ENCODE data around the gene ATP6V1G1.
A peak's percentile ranks its signal among the peaks of the same experiment; 100 is the strongest.
"Not testable (repeated sequence)": the region's sequence is repeated elsewhere in the genome, so short reads cannot be mapped to it uniquely, and the experiment has no call there.

ATP6V1G1 gene, protein sequence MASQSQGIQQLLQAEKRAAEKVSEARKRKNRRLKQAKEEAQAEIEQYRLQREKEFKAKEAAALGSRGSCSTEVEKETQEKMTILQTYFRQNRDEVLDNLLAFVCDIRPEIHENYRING

DNA sequence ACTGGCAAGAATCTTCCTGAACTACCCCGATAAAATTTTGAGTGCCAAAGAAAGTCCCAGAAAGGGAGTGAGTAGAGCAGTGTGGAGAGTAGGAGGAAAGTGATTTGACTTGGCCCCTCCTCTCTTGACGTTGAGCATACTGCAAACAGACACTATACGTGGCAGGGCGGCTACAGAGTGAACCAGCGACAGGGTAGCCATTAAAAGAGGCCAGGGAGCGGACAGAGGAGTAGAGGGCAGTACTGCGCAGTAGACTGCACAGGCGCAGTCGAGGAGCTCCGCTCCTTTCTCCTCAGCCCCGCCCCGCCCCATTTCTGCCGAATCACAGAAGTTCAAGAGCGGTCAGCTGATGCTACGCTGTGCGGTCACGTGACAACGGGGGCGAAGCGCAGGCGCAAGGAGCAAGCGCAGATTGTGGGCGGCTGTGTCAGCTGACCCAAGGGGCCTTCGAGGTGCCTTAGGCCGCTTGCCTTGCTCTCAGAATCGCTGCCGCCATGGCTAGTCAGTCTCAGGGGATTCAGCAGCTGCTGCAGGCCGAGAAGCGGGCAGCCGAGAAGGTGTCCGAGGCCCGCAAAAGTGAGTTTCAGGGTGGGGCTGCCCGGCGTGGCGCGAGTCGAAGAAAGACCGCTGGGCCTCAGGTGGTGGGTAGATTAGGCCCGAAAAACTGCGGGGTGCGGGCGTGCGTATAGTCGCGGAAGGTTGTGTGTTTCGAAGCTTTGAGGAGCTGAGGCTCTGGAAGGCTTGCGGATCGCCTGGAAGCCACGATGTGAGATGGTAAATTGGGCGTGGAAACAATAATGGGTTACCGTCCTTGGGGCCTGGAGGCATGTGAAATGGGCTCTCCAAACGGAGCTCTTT, at the start of gene ATP6V1G1:
TSS of gene ATP6V1G1 (plus strand) at position 425 of the 858 bp plus-strand sequence. CDS start at position 495, 70 bp downstream.
- DNase-seq = peak; percentile 94

DNA sequence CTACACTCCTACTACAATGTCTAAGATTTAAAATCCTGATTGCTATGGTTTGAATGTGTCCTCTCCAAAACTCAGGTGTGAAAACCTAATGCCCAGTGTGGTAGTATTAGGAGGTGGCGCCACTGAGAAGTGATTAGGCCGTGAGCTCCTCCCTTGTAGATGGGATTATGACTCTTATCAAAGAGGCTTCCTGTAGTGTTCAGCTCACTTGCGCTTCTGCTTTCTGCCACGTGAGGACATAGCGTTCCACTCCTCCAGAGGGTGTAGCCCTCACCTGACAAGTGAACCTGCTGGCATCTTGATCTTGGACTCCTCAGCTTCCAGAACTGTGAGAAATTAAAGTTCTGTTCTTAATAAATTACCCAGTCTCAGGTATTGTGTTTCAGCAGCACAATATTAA, 49.3 kb upstream of the ATP6V1G1 start:
- DNase-seq = no peak

DNA sequence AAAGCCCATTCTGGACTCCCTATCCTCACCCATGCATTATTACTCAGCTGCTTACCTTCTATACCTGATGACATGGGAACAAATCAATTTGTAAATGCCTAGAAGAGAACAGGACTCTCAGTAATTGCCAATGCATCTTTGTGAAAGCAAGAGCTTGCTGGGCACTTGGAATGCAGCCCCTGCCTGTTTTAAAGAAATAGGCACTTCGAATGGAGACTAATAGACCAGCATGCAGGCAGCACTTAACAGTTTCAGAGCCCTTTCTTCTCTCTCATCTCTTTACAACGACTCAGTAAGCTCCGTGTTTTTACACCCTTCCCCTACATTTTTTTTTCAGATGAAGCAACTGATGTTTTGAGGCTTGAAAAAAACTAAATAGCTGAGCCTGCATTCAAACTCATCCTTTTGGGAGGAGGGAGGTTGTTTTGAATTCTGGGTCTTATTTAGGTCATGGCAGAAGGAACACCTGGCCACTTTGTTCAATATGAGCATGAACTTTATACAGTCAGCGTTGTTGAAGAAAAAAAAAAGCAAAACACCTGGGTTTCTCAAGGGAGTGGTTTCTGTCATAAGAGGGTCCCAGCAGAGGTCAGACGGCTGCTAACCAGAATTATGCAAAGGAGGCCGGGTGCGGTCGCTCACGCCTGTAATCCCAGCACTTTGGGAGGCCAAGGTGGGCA, 47.7 kb upstream of the ATP6V1G1 start:
- DNase-seq = no peak

DNA sequence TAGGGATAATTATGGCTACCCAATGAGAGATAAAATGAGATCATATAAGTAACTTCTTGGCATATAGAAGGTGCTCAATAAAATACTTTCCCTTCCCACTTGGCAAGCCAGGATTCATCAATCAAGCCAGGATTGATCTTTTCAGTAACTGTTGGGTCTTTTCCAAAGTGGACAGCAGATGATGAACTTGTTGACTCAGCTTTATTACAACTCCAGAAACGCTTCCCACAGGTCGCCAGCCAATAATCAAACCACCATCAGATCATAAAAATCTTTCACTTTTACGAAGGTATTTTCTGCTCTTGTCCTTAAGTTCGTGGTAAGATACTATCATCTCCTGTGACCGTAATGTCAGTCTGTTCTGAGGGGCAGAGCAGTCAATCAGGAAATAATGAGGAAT, 42.5 kb upstream of the ATP6V1G1 start:
- no peak for DNase-seq

DNA sequence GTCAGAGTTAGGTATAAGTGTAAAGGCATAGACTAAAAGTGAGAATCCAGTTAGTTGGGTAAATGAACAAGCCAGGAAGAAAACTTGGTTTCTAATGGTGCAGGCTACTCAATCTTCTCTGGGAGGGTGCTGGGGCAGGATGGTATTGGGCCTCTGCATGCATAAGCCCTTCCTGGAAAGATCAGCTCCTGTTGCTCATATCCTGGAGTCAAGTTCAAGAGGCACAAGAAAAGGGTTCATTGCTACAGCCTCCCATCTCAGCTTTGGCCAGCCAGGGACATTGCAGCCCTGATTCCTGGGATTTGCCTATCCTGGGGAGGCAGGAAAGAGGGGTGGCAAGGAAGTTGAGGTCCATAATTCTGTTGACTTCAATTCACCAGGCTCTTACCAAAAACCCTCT, 40.7 kb upstream of the ATP6V1G1 start:
- no peak for DNase-seq

DNA sequence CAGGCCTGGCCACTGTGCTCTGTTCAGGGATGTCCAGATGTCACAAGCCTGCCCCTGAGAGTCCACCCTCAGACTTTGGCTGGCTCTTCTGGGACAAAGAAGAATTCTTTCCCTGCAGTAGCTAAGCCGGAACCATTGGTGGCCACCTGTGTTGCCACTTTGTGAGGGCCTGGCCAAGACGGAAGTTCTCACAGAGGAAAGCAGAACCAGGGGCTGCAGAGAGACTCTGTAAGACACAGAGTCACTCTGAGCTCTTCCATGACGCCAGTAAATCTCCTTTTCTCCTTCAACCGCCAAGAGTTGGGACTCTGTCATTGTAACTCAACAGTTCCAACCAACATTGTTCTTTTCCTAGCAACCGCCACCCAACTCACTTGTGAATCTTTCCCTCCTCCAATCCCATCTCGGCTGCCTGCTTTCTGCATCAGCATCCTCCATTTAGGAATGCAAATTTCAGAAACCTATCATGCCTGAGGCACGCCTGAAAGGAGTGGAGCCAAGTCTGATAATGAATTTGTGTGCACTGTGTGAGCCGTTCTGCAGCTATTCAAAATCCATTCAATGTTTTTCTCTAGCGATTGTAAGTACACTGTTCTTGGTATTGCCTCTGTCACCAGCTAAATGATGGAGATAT, 37.8 kb upstream of the ATP6V1G1 start:
- no peak for DNase-seq

DNA sequence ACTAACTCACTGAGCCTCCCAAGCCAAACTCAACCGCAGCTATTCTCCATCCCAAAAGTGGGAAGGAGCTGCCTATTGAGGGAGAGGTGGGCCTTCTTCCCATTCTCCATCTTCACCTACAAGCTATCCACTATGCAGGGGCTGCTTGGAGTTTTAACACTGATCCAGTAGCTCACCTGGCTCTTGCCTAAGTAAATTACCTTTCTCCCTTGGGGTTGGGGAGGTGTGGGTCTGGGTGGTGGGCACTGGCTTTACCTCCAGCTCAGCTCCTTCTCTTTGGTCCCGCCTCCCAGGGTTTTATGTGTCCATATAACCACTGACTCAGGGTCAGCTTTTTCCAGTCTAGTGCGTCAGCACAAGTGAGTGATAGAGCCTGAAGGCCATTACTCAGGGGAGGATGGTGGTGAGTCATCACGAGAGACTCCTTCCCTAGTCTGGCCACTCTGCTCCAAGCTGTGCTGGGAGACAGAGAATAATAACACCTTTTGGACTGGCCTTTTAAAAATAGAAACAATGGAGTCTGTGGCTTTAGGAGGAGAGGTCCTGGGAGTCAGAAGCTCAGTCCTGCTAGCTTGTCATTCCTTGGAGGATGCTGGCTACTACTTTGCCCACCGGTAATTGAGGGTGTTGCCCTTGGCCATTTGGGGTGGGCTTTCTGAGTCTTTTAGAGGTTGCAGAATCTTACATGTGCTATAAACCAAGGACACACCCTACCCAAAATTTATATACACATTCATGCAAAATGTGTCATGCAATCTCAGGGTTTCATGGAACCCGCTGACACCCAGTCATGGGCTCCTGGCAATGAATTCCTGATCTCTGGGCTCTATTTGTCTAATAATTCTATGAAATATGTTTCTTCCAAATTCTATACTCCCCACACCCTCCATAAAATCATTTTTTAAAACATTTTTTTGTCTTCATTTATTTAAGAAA, 35.6 kb upstream of the ATP6V1G1 start:
- no peak for DNase-seq

DNA sequence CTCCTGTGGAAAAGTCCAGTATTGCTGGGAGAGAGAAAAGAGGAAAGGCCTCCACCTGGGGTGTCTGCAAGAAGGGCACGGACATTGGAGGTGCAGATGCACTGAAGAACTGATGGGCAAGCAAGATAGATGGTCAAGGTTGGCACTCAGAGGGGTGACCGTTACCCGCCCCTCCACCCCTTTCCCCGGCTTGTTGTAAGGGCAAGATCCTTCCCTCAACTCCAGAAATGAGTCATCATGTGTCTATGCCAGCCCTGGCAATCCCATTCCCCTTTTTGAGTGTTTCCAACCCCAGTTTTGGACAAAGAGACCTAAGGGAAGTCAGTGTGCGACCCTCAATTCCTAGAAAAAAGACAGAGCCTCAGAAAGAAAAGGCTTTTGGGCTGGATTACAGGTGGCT, 34.9 kb upstream of the ATP6V1G1 start:
- no peak for DNase-seq

DNA sequence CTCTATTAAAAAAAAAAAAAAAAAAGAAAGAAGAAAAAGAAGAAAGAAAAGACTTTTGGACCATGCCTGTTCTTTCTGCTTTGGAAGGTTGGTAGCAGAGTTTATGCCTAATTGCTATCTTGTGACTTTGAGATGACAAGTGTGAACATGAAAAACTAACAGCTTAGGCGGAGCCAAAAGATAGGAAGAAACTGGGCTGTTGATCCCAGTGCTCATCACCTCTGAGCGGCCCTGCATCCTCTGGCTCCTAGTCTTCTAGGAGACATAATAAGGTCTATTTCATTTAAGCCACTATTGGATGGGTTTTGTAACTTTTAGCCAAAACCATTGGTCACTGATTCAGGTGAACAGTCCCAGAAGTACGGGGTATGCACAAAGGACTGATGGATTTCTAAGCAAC, 34.4 kb upstream of the ATP6V1G1 start:
- no peak for DNase-seq

DNA sequence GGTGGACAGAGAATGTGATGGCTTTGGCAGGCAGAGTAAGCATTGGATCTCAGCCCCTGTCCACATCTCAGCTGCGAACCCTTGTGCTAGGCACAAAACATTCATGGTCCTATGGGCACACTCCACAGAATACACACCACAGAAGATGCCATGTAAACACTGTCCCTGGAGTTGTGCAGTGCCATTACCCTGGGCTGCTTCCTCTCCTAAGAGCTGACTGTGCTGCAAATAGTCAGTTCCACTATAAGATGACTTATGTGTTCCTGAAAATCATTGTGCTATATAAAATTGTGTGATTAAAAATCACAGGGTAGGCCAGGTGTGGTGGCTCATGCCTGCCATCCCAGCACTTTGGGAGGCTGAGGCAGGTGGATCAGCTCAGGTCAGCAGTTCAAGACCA, 31.9 kb upstream of the ATP6V1G1 start:
- no peak for DNase-seq

DNA sequence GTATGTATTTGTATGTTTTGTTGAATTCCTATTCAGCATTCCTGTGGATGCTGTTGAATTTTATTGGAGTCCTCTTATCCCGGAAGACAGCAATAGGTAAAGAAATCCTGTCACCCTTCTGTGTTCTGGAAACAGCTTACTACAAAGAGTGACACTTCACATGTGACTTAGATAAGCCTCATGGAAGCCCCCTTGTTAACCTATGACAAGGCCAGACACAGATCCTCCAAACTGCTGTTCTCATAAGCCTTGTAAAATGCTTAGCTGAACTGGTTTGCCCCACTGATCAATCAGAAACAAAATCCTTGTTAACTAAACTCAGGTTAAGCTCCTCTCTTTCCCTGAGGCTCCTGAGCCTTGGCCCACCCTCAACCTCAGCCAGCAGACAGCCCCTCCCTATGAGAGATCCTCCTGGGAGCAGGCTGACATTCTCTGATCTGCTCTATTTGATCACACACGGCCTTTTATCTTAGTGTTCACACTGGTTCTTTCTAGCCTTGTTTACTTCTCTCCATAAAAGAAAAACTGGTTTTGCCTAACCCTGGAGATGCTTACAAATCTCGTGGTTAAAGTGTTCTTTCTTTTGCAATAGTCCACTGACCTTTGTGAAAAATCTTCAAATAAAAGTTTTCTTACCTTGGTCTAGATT, 29.4 kb upstream of the ATP6V1G1 start:
- DNase-seq = no peak

DNA sequence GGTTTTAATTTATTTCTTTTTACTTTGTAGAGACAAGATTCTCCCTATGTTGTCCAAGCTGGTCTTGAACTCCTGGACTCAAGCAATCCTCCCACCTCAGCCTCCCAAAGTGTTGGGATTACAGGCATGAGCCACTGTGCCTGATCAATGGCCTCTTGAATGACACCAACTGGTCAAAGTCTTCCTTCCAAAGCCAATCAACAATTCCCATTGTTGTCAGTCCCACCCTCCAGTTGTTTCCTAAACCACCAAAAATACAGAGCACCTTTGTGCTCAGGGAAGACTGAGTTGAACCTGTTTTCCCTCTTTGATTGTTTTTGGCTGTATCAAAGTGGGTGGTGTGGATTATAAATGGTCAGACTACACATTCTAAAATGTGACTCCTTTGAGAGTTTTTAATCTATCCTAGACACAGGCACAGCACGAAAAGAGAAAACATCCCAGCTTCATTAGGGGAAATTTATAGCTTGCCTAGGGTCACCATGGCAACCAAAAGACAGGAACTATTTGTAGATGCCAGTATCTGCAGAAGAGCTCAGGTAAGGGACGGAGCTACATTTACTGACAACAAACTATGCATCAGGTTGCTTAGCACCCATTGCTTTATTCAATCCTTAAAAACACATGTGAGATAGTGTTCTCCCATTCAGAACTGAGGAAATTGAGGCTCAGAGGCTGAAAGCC, 27.6 kb upstream of the ATP6V1G1 start:
- DNase-seq = no peak

DNA sequence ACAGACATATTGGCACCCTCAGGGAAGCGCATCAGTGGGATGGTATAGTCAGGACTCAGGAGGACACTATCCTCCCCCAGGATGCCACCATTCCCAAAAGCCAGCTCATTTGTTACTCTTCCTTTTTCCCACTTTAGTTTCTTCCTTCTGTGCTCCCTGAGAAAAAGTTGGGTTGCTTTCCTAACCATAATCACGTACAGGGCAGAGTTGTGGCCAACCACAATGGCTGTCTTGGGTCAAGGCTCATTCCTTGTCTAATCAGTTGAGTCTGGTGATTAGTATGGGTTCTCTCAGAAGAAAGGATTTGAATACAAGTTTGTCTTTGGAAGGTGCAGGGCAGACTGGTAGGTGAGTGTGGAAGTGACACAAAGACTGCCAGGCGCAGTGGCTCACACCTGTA, 26.6 kb upstream of the ATP6V1G1 start:
- DNase-seq = no peak

DNA sequence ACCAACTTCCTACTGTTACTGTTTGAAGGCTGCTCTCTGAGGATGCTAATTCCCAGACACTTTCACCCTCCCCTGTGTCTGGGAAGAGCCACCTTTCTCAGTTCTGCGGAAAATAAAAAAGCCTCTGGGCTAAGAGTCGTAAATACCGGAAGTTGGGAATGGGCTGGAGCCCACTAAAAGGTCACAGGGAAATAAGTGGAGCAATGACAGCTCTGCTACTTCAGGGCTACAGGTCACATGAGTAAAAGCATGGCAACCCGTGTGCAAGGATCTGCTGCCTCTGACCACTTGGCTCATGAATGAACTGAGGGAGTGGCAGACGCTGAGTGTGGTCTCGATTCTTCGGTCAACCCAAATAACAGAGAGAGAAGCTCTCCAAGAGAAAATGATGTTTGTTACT, 25.8 kb upstream of the ATP6V1G1 start:
- no peak for DNase-seq

DNA sequence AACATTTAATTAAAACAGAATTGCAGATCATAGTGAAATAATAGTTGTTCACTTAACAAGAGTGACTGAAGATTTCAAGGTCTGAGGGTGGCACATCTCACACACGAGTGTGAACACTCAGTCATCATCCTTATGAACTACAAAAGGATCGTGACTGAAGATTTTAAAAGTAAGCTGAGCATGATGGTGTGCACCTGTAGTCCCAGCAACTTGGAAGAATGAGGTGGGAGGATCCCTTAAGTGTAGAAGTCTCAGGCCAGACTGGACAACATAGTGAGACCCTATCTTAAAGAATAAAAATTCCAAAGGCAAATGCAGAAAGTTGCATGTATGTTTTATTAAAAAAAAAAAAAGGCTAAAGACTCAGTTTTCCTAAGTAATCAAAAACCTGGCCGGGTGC, 22.4 kb upstream of the ATP6V1G1 start:
- DNase-seq = no peak

DNA sequence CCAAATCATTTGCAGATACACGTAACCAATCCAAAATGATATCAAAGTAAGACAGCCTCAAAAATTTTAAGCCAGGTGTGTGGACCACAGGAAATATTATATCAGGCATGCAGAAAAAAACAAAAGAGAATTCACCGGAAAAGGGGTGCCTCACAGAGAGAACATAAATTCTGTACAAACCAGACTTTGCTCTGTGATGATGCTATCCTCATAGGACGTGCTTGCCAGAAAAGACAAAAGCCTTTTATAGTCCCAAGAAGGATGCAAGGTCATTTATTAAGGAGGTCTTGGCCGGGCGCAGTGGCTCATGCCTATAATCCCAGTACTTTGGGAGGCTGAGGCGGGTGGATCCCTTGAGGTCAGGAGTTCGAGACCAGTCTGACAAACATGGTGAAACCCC, 16.8 kb upstream of the ATP6V1G1 start:
- DNase-seq = no peak

DNA sequence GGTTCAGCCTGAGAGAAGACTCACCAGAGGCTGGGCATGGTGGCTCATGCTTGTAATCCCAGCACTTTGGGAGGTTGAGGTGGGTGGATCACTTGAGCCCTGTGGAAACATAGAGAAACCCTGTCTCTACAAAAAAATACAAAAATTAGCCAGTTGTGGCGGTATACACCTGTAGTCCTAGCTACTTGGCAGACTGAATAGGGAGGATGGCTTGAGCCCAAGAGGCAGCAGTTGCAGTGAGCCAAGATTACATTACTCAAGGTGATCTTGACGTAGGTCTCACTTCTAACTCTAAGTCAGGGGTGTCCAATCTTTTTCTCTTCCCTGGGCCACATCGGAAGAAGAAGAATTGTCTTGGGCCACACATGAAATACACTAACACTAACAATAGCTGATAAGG, 16.2 kb upstream of the ATP6V1G1 start:
- no peak for DNase-seq

DNA sequence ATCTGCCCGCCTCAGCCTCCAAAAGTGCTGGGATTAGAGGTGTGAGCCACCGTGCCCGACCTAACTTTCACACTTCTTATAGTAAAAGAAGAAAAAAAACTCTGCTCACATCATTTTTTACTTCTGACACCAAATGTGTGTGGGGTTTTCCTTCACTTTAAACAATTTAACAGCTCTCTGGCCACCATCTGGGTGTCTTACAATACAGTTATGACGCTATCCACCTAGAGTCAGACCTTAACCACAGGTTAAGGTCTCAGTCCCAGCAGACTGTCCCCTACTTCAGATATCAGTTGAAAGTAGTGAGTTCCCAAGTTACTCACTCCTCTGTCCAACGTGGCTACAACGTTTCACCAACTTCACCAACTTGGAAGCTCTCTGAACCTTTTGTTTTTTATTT, 15.4 kb upstream of the ATP6V1G1 start:
- DNase-seq = no peak

DNA sequence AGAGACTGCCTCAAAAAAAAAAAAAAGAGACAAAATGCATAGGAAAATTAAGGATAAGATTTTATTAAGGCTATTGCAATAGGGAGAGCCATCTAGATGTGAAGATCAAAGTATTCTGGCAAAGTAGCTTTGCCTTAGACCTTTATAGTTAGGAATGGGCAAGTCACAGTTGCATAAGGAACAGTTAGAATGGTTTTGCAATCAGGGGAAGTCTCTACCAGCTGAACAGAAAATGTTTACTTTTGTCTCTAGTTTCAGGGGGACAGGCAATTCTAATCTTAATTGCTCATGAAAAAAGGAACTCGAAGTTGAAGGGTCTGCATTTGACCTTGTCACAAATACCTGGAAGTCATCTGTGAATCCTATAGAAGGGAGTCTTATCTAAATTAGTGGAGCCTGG, 13.1 kb upstream of the ATP6V1G1 start:
- no peak for DNase-seq

DNA sequence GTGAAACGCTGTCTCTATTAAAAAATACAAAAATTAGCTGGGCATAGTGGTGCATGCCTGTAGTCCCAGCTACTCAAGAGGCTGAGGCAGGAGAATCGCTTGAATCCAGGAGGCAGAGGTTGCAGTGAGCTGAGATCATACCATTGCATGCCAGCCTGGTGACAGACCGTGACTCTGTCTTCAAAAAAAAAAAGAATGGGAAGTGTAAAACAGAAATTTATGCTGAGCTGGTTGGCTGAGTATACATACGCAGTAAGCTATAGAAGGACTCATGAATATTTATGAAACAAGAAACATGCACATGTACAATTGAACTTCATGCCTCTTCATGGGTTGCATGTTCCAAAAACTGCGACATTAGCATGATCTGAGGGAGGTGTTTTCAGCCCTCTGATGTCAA, 10.8 kb upstream of the ATP6V1G1 start:
- DNase-seq = not testable (repeated sequence)

DNA sequence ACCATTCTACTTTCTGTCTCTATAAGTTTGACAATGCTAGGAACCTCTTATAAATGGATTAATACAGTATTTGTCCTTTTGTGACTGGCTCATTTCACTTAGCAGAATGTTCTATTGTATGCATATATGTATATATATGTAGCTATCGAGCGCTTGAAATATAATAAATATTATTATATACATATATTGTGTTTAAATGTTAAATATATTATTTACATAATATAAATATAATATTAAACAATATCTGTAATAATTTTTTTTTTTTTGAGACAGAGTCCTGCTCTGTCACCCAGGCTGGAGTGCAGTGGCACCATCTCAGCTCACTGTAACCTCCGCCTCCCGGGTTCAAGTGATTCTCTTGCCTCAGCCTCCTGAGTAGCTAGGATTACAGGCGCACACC, 9.4 kb upstream of the ATP6V1G1 start:
- DNase-seq = not testable (repeated sequence)

Measured in KG1 (cell line).